IPS-18a (cell line): ENCODE results near the gene DEFB132.

Experiments used
- H3K27ac ChIP-seq: one replicate; pipeline ENCODE4 v1.5.1; 2013; ENCODE audit warnings: low read length
- H3K27me3 ChIP-seq: one replicate; pipeline ENCODE4 v1.6.1; 2013; ENCODE audit warnings: mild to moderate bottlenecking, low read length; ENCODE audit not compliant: control insufficient read depth, insufficient read depth
- H3K36me3 ChIP-seq: one replicate; pipeline ENCODE4 v1.6.1; 2013; ENCODE audit warnings: low read depth, low read length; ENCODE audit not compliant: control insufficient read depth
- H3K4me1 ChIP-seq: one replicate; pipeline ENCODE4 v1.6.1; 2013; ENCODE audit warnings: low read depth, low read length; ENCODE audit not compliant: control insufficient read depth
- H3K4me3 ChIP-seq: one replicate; pipeline ENCODE4 v1.5.1; 2013; ENCODE audit warnings: low read length
- H3K9ac ChIP-seq: one replicate; pipeline ENCODE4 v1.6.1; 2013; ENCODE audit warnings: mild to moderate bottlenecking, low read length, moderate library complexity
- H3K9me3 ChIP-seq: one replicate; pipeline ENCODE4 v1.6.1; 2013; ENCODE audit warnings: low read depth, low read length; ENCODE audit not compliant: control insufficient read depth

The DEFB132 gene

DNA sequence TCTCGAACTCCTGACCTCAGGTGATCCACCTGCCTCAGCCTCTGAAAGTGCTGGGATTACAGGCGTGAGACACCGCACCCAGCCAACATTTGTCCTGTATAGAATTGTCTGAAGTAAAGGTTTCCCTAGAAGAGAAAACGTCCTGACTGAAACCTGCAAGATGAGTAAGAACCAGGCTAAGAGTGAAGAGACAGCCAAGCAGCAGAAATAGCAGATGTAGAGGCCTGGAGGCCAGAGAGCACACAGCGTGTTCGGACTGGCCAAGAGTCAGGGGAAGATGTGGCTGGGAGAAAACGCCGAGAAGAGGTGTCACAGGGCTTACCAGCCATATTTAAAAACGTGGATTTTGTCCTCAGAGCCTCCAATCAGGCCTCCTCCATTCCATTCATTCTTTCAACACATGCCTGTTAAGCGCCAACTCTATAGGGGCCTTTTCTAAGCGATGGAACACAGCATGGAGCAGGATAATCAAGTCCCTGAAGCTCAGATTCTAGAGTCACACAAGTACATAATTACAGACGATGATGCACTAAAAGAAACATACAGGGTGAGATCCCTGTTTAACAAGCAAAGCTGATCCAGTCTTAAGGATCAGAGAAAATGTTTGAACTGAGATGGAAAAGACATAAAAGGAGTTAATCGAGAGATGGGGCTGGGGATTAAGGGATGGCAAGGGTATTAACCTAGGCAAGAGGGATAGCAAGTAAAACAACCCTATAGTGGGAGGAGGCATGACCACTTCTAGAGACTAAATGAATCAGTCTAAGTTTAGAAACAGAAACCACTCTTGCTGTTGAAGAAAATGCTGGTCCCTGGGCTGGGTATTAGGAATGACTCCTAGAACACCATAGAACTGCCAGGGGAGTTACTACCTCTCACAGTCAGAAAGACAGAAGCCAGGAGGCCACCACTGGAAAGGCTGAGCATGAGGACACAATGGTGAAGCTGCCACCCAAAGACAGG is 44.6 kb downstream of the DEFB132 start:
- Histone ChIP-seq H3K4me1 (peaks cover 38% of the 10 kb centered on the region), H3K4me3 (no peak overlapping the region), H3K9ac (no peak overlapping the region), H3K27me3 (no peaks in the 10 kb centered on the region), H3K36me3 (peaks cover 5% of the 10 kb centered on the region), H3K27ac (no peak overlapping the region), H3K9me3 (no peaks in the 10 kb centered on the region)

DNA sequence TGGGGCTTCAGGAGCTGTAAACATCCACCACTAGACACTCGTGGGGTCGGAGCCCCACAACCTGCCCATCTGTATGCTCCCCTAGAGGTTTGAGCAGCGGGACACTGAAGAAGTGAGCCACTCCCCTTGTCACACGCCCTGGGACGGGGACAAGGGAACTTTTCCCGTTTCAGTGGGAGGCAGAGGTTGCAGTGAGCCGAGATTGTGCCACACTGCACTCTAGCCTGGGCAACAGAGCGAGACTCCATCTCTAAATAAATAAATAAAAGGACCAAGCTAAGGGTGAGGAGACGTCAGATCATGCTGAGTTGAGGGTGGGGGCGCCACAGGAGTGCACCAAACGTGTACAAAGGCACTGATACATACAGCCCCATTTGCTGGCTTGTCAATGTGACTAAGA is 48.2 kb downstream of the DEFB132 start:
- H3K9me3 ChIP-seq: no peaks in the 10 kb centered on the region
- no peak overlapping the region for H3K4me3 ChIP-seq
- no peaks in the 10 kb centered on the region for H3K27me3 ChIP-seq
- no peaks in the 10 kb centered on the region for H3K36me3 ChIP-seq
- no peak overlapping the region for H3K9ac ChIP-seq
- H3K27ac ChIP-seq: no peak overlapping the region
- H3K4me1 ChIP-seq: peaks cover 42% of the 10 kb centered on the region

DNA sequence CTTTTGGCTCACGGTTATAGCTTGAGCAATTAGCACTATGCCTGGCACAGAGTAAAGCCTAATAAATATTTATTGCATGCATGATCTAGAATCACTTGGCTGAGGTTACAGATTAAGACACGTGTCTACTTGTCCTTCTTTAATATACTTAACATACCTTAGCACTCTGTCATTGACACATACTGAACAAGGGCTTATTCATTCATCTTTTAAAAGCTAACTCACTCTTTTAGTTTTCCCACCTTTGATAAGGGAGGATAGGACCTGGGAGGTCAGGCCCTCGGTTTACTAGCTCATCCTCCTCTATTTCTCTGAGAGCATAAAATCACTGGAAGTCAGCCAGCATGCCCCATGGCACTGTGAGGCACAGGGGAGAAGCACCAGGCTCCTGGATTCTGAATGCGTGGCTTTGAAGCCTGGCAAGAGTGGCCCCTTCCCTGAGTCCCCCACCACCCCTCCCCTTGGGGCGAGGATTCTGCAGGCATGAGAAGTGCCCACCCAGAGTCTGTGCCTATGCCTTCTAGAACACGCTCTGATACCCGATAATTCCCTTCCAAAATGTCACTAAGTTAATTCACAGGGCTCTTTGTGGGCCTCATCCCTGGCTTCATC is 51.0 kb downstream of the DEFB132 start:
- H3K9ac ChIP-seq: no peak overlapping the region
- no peaks in the 10 kb centered on the region for H3K27me3 ChIP-seq
- no peaks in the 10 kb centered on the region for H3K9me3 ChIP-seq
- no peak overlapping the region for H3K4me3 ChIP-seq
- H3K36me3 ChIP-seq: no peaks in the 10 kb centered on the region
- peaks cover 21% of the 10 kb centered on the region for H3K4me1 ChIP-seq
- no peak overlapping the region for H3K27ac ChIP-seq

DNA sequence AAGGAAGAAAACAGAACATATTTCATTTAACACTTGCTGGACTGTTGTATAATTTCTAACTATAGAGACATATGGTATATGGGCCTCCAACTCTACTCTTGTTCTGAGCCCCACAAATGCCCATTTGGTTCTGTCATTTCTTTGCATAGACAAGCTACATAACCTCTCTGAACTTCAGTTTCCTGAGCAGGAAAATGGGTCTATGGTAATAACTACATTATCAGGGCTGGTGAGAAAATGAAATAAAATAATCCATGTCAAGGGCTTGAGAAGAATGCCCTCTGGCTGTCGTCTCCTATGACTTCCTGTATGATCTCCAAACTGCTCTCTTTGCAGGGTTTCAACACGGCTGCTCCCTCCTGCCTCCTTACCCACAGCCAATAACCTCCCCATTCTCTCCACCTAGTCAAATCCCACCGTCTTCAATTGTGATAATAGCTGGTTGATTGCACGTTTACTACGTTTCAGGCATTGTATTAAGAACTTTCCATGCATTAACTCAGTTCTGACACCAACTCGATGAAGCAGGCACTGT is 51.8 kb downstream of the DEFB132 start:
- Histone ChIP-seq H3K9me3 (no peaks in the 10 kb centered on the region), H3K4me3 (peak overlapping the region; percentile 66), H3K27ac (peak overlapping the region; percentile 78), H3K27me3 (no peaks in the 10 kb centered on the region), H3K9ac (peak overlapping the region; percentile 76), H3K4me1 (peaks cover 21% of the 10 kb centered on the region), H3K36me3 (no peaks in the 10 kb centered on the region)

DNA sequence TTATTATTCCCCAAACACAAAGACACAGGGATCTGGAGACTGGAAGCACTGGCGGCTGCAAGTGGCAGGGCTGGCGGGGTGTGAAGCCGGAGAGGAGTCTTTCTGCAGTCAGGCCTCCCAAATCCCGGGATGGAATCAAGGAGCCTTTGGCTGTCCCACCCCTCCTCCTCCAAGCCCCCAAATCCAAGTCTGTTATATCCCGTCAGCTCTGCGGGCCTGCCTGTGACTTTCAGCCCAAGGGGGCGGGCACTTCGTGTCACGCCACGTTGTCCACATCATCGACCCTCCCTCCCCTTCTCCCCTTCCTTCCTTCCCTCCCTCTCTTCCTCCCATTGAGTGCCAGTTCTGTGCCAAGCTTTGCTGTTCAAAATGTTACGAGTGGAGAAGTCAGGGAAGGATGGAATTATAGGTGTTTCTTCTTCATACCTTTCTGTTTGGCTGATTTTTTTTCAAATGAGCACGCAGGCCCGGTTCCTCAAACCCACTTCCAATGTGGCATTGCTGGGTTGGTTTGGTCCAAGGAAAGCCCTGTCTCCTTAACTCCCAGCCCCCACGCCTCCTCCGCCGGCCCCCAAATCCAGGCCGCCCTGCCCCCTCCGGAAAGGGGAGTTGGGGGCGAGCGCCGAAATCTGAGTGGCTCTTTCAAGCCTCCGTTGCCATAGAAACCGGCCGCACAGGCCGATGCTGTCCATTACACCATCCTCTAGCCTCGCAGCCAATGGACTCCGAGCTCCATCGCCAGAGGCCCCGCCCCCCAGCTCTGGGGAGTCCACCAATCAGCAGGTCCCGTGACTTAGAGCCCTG is 52.5 kb downstream of the DEFB132 start:
- Histone ChIP-seq H3K36me3 (no peaks in the 10 kb centered on the region), H3K4me1 (peaks cover 21% of the 10 kb centered on the region), H3K4me3 (peak overlapping the region; percentile 66), H3K27ac (peak overlapping the region; percentile 78), H3K27me3 (no peaks in the 10 kb centered on the region), H3K9ac (peak overlapping the region; percentile 76), H3K9me3 (no peaks in the 10 kb centered on the region)

DNA sequence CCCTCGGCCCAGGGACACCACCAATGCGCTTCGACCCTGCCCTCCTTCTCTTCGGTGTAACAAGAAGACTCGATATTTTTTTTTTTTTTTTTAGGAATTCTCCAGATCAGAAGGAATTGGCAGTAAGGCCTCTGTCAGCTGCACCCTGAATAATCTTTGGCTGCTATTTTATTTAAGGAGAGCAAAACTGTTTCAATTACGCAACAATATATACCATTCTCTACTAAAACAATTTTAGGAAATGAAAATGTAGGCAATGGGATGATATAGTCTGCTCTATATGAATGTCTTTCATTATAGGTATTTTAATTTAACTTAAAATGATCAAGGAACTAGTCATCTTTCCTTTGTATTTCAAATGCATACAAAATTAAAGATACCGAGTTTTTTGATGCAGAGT is 53.1 kb downstream of the DEFB132 start:
- H3K9me3 ChIP-seq: no peaks in the 10 kb centered on the region
- no peak overlapping the region for H3K4me3 ChIP-seq
- peaks cover 21% of the 10 kb centered on the region for H3K4me1 ChIP-seq
- H3K9ac ChIP-seq: no peak overlapping the region
- no peaks in the 10 kb centered on the region for H3K36me3 ChIP-seq
- H3K27ac ChIP-seq: no peak overlapping the region
- no peaks in the 10 kb centered on the region for H3K27me3 ChIP-seq
